Measurements from ENCODE around the gene MAN2B2.

MAN2B2 gene

DNA sequence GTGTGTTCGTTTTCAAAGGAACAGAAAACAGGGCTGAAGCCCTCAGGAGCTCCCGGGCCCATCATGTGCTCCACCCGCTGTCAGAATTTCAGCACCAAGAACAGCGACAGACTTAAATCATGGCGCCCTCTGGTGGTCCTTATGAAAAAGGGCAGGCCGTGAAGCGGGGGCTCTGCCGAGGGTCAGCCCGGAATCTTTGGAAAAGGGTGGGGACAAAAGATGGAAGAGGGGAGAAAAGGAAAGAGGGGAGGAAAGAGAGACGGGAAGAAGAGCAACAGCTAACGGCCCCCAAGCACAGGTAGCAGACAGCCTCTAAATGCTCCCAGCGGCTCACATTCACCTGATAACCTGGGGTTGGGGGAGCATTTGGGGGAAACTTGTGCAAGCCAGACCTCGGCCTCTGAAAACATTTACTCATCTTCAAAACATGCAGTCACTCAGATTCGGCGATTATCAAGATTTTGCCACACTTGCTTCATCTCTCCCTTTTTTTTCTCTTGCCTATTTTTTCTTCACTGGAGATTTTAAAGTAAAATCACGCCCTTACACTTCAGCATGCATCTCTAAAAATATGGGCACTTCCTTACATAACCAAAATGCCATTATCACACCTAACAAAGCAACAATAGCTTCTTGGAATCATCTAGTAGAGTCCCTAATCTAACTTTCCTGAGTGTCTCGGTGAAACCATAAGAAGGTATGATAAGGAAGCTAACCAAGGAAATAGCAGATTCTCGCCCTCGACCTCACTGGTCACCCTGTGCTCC, 28.1 kb upstream of the MAN2B2 start:
- DNase-seq (ENCODE audit: low read depth): no peak

DNA sequence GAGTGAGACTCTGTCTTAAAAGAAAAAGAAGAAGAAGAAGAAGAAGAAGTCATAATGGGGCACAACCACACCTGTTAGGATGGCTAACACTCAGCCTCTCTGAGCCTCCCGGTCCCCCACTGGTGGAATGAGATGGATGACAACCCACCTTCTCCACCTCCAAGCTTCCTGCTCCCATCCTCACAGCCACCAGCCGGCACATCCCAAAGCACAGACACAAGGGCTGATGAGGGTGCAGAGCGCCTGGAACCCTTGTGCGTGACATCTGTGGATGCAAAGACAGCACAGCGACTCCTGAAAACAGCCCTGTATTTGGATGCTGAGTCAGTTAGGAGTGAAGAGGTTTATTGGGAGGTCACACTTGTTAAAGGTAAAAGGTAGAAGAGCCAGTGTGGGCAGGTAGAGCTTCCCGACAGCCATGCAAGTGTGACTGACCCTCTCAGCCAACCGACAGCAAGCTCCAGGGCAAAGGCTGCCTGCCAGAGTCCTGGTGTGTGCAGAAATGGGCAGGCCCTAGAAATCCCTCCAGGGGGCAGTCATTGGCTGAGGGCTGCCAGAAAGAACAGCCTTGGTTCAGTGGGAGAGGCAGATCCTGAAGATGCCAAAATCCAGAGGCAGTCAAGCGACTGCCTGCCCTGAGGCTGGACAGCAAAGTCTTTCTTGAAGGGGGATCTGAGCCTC, 26.6 kb upstream of the MAN2B2 start:
- no peak for DNase-seq (ENCODE audit: low read depth)

DNA sequence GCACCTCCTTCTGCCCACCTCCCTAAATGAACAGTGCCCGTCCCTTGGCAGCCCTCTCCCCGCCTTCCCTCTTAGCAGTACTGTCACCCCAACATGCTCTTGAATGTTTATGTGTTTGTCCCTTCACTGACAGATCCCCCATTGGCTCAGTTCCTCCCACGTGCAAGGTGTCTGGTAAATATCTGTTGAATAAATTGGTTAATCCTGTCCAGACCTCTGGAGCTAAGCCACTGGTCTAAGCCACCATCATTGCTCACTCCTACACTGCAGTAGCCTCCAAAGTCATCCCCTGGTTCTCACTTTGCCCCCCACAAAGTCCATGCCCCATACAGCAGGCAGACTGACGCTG, 26.1 kb upstream of the MAN2B2 start:
- DNase-seq (ENCODE audit: low read depth): no peak

DNA sequence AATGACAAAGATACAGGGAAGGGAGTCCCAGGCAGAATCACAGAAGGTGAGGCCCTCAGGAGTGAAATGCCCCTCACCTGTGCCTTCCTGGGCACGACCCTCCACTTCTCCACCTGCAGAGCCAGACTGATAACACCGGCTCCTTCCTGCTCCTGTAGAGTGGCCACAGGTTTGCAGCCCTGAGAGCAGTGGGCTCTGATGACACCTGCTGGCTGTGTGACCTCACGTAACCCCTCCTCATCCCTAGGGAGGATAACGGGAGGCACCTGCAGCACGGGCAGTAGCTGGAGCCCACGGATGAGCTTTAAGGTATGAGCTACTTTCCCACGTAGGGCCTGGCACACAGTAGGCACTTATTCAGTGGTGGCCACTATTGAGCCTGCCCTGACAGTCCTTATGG, 25.5 kb upstream of the MAN2B2 start:
- DNase-seq (ENCODE audit: low read depth): no peak

DNA sequence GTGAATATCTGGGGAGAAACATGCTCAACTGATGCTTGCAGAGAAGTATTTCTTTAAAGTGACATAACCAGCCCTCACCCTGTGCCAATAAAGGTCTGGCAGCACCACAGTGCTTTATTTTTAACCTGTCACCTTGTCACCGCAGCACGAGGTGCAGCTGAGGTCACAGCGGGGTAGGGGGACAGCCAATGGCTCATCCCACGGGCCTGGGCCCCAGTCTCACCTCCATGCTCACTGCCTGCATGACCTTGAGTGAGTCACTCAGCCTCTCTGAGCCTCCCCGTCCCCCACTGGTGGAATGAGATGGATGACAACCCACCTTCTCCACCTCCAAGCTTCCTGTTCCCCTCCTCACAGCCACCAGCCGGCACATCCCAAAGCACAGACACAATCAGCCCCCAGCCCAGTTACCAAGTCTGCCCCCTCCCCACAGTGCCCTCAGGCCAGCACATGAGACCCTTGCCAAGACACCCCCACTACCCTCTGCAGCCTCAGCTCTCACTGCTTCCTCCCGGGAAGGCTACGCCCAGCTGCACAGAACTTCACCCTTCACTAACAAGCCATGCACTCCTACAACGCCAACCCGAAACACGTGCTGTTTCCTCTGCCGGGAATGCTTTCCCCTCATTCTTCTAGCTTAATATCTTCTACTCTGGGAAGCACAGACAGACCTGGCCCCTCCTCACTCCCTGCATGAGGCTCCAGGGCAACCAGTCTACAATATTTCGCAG, 24.9 kb upstream of the MAN2B2 start:
- DNase-seq (ENCODE audit: low read depth): no peak

DNA sequence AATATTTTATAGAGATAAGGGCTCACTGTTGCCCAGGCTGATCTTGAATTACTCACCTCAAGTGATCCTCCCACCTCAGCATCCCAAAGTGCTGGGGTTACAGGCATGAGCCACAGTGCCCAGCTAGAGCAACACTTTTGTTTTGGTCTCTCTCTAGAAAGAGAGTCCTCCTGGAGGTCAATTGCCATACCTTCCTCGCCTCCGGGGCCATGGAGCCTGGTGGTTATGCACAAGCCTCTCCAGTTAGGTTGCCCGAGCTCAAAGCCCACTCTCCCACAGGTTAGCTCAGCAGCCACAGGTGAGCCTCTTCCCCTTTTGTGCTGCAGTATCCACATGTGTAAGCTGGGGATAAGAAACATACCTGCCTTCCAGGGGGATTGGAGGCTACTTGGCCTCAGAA, 24.2 kb upstream of the MAN2B2 start:
- DNase-seq (ENCODE audit: low read depth): no peak

DNA sequence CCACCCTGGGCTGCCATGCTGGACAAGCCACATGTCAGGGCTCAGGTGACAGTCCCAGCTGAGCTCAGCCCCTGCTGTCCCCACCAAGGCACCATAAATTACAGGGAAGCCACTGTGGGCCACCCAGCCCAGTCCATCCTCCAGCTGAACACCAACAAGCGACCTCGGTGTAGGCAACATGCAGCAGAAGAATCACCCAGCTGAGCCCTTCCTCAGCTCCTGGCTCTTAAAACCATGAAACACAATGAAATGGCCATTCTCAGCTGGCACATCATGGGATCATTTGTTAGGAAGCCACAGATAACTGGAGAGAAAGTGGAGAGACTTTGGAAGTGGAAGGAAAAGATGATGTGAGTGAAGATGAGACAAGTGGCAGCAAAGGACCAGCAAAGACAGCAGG, 23.3 kb upstream of the MAN2B2 start:
- no peak for DNase-seq (ENCODE audit: low read depth)

DNA sequence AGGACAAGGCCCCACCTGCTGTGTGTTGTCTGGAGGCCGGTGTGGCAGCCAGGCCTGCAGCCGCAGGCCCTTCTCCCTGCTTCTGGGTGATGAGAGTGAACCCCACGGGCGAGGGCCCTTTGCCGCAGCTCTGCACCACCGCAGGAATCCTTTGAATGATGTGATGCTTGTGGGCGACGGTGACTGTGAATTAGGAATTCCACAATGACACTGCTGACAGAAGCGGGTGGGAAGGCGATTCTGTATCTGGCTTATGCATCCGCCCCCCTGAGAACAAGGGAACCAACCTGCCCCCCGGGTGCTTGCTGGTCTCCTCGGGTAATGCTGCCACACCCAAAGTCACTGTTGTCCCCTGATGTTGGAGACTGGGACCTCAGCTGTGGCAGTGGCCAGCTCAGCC, 19.5 kb upstream of the MAN2B2 start:
- no peak for DNase-seq (ENCODE audit: low read depth)

DNA sequence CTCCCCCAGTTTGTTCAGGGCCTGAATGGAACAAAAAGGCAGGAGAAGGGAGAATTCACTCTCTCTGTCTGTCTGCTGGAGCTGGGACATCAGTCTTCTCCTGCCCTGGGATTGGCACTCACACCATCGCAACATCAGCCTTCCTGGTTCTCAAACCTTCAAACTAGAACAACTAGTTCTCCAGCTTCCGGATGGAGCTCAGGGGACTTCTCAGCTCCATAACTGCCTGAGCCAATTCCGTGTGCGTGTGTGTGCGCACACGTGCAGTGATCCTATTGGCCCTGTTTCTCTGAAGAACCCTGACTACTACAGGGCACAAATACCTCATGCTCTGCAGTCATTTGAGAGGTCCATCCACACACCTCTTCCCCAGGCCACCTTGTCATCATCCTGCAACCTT, 18.7 kb upstream of the MAN2B2 start:
- DNase-seq (ENCODE audit: low read depth): no peak

DNA sequence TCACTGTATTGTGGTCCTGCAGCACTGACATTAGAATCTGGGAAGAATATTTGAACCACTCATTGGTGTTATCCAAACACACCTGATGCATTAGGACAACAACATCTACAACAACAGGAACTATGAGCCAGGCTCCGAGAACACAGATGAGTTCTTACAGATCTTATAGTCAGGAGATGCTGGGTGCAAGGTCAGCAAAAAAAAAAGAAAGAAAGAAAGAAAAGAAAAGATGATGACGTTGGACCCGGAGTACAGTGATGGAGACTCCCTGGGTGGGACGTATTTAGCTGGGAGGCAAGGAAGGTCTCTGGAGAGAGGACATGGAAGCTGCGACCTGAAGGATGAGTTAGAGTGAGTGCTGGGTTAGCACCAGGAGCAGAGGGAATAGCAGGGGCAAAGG, 17.8 kb upstream of the MAN2B2 start:
- DNase-seq (ENCODE audit: low read depth): no peak

DNA sequence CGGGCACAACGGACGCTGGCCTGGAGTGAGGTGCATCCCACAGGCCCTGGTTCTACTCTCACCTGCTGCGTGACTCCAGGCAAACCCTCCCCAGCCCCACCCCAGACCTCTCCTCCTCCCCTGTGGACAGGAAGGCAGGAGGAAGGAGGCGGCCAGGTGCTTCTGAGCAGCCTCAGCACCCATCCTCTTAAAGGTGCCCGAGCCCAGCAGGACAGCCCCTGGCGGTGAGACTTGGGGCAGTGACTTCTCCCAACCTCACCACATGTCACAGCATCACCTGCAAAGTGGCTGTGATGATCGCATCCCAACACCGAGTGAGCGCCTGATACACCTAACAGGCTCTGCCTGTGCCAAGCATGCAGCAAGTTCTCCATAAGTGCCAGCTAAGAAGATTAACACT, 17.1 kb upstream of the MAN2B2 start:
- no peak for DNase-seq (ENCODE audit: low read depth)

DNA sequence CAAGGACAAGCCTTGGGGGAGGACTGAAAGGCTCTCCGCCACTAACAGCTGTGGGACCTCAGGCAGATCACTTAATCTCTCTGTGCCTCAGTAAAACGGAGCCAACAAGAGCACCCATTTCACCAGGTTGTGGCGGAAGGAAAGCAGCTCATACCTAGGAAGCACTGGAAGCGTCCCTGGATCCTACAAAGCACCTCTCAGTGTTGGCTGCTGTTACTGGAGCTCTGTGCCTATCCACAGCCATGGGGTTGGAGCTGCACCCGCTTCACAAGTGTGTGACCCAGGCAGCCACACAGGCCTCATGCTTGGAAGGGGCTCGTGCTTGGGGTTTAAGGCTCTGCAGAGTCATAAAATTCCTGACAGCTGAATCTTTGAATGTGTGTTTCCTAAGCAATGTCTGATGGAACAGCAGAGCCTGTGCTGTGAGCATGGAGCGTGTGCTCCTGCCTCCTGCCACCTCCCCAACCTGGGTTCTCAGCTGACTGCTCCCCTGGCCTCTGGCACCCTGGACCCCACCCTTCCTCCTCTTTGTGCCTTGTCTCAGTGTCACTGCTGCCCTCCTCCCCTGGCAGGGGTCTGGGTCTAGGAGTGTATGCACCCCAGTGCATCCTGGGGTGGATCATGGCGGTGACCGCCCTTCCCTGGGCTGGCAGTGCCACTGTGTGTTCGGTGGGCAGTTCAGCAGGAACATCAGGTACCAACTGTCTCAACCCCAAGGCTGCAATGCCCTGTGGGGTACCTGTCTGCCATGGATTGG, 14.4 kb upstream of the MAN2B2 start:
- peak; percentile 31 for DNase-seq (ENCODE audit: low read depth)

DNA sequence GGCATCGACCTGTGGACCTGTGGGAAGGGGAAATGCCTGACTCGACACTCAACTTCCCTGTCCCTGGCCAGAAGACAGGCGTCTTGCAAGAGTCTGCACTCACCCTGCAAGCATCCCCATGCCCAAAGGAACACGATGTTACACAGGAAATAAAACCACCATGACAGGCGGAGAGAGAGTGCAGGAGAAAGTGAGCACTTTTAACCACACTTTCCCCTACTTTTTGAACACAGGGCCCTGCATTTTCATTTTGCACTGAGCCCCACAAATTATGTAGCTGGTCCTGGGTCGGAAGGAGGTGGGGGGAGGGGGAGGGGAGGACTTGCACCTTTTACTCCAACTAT, 13.8 kb upstream of the MAN2B2 start:
- no peak for DNase-seq (ENCODE audit: low read depth)

DNA sequence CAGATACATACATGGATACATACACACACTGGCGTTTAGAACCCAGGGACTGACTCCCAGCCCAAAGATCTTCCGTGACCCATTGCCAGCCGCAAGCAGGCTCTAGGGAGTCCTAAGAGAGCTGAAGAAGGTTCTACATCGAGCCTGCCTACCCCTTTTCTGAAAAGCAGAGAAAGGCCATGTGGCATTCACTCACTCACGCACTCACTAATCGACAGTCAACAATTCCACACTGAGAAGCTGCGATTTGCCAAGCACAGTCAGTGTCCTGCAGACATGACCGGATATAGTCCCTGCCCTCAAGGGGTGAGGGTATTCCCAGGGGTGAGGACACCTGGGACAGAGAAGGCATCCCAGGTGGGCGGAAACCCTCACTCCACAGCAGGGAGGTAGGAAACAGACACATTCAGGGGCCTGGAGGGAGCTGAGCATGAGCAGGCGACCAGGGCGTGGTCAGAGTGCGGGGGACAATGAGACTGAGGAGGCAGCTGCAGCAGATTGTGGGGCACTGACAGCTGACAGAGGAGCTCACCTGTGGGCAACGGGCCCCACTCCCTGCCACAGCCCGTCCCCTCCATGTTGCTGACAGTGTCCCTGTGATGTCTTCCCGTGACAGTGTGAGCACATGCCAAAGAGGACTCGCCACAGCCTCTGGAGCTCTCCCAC, 13.2 kb upstream of the MAN2B2 start:
- no peak for DNase-seq (ENCODE audit: low read depth)

DNA sequence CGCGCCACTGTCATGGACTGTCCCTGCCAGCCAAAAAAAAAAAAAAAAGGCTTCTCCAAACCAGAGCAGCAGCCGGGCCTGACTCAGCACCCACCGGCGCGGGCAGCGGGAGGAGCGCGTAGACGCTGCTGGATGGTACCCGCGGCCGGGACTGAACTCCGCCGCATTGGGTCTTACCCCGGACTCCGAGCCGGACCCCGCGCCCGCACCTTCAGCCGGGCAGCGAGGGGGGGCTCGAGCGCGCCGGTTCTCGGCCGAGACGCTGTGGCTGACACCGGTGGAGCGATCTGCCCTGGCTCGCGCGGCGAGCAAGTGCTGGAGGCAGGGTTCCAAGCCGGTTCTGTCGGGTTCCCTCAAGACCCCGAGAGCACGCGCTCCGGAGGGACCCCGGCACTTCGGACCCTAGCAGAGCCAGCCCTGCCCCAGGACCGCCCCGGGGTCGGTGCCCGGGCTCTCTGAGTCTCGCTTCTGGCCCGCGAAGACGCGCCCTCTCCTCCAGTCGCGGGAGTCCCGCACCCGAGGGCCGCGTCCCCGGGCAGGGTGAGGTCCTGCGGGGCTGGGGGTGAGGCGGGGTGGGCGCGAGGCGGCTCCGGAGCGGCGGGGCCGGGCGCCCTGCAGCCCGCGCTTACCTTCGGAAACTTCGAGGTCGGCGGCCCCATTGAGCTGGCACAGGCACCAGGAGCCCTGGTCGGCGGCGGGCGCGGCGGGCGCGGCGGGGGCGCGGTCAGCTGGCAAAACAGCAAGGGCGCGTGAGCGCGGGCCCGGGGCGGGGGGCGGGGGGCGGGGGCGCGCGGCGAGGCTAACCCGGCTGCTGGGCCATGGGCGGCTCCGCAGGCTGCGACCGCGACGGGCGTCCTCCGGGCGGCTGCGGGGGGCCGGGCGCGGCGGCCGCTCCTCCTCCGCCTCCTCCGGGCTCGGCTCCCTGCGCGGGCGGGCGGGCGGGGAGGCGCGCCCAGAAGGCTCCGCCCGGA, 11.8 kb upstream of the MAN2B2 start:
- DNase-seq (ENCODE audit: low read depth): no peak

DNA sequence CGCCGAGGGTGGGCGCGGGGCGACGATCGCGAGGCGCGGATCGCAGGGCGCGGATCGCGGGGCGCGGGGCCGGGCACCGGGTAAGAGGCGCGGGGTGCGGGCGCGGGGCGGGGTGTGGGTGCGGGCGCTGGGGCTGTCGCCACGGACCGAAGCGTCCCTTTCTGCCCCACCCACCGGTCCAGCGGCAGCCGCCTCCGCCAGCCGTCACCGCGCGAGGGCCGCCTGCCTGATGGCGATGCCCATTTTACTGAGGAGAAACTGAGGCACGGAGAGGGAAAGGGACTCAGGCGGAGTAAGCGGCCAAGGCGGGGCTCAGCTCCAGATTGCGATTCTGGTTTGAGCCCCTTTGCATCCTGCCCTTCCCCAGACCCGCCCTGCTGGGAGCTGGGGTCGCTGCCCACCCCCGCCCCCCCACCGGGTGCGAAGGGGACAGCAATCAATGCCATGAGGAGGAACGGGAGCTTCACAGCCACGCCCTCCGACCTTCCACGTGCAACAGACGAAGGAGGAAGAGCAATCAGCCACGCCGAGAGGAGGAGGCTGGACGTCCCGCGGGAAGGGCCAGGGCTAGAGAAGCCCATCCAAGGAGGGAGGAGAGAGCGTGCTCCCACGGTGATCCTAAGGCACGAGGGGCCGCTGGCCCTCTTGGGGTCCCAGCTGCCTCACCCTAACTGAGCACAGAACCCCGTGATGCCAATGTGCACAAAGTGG, 10.9 kb upstream of the MAN2B2 start:
- DNase-seq (ENCODE audit: low read depth): no peak

DNA sequence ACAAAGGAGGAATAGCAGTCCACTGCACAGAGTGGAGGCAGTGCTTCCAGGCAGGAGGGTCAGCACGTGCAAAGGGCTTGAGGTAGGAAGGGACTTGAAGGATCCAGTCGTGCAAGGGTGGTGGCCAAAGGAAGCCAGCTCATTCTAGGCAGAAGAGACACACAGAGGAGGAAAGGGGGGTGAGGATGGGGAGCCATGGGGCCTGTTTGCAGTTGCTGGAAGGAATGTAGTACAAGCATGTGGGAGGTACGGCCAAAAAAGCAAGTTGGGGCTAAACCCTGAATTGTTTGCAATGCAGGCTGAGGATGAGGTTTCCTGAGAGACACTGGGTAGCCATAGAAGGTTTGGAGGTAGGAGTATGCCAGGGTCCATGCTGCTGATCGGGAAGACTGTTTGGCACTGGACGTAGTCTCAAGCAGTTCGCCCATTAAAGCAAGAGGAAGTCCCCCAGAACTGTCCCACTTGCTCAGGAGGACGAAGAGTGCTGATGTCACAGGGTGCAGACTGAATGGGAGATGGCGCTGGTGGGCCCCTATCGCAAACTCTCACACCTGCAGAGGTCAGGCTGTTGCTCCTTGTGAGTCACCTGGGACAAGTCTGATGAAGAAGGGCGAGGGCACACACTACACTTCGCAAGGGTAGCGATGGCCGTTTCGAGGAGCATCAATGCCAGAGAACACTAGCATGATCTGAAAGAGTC, 9.1 kb upstream of the MAN2B2 start:
- no peak for DNase-seq (ENCODE audit: low read depth)

DNA sequence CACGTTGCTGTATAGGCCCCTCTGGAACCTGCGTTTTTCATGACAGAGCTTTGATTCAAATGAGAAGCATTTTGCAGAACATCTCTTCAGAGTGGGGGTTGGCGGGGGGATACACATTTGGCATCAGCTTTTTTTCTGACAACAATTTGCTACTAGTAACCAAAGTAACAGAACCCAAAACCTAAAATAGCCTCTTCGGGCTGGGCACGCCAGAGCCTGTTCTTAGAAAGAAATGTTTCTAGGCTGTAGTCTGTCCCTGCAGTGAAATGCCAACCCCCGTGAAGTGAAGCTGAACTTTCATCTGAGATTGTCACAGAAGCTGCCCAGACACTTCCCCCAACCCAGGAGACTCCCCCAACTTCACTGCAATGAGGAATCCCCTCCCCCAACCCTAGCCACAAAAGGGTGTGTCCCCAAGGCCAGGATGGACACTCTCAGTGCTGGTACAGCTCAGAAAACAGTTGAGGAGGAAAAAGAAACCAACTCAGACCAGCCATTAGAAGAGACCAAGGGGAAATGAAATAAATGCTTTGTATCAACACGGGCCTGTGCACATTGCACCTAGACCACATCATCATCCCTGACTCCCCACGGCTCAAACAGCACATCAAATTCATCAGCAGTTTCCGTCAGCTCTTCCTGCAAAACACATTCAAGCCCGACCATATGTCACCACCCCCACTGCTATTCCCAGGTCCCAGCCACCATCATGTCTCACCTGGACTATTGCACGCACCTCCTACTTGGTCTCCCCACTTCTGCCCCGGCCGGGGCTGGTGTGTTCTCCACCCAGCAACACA, 8.4 kb upstream of the MAN2B2 start:
- DNase-seq (ENCODE audit: low read depth): no peak

DNA sequence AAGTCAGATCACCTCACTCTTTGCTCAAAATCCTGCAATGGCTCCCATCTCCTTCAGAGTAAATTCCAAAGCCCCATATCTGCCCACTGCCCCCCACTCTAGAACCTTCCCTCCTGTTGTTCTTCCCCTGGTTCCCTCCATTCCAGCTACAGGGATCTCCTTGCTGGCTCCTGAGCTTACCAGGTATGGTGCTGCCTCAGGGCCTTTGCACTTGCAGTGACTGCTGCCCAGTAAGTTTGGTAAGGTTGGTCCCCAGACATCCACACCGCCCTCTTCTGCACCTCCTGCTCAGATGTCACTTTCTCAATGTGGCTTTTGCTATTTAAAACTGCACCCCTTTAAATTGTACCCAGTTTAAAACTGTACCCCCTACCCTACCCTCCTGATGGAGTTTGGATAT, 7.8 kb upstream of the MAN2B2 start:
- DNase-seq (ENCODE audit: low read depth): no peak

All from GM04503 (cell line).